WTC11 (cell line): ENCODE measurements around the gene STPG3. TPM values are rescaled to one million over a fixed set of nuclear protein-coding genes. Genes with fewer than 3 reads are reported as not detected.

Experiments used
- ATAC-seq: fragments of 200-7000 bp; cut with Tn5 transposase; 2 replicates; pipeline ENCODE4 v1.10.0; 2021; ENCODE audit warnings: mild to moderate bottlenecking, moderate library complexity
- CTCF ChIA-PET: fragments of 300-600 bp; sonication (Branson Sonifier 250); formaldehyde crosslinking; loops from one replicate; lab custom pipeline; 2021; ENCODE audit warnings: antibody characterized with exemption; lab: Charles Lee
- POLR2A ChIA-PET: fragments of 350-600 bp; sonication (Branson Sonifier 250); formaldehyde crosslinking; loops from one replicate; lab custom pipeline; 2021; ENCODE audit warnings: antibody characterized with exemption; lab: Charles Lee
- DNase-seq: peaks from one replicate; pipeline ENCODE4 v3.0.0; 2021; ENCODE audit warnings: low spot score
- H3K27ac Mint-ChIP-seq: 2 replicates; pipeline ENCODE4 v1.8.0; 2021; ENCODE audit warnings: mixed read lengths
- H3K27me3 Mint-ChIP-seq: 2 replicates; pipeline ENCODE4 v1.8.0; 2021; ENCODE audit warnings: low read depth, mild to moderate bottlenecking, moderate library complexity, mixed read lengths
- H3K36me3 Mint-ChIP-seq: 2 replicates; pipeline ENCODE4 v1.8.0; 2021; ENCODE audit warnings: mixed read lengths
- H3K4me1 Mint-ChIP-seq: 2 replicates; pipeline ENCODE4 v1.8.0; 2022; ENCODE audit warnings: mixed read lengths
- H3K4me3 Mint-ChIP-seq: 2 replicates; pipeline ENCODE4 v1.8.0; 2021; ENCODE audit warnings: mild to moderate bottlenecking, moderate library complexity, mixed read lengths
- H3K9me3 Mint-ChIP-seq: 2 replicates; pipeline ENCODE4 v1.8.0; 2021; ENCODE audit warnings: mixed read lengths
- FOXP1 ChIP-seq: sonication (generic); formaldehyde crosslinking; IDR thresholded peaks from 2 replicates; pipeline ENCODE4 v1.8.0; 2022; ENCODE audit warnings: missing genetic modification reagents, mild to moderate bottlenecking, moderate library complexity, borderline replicate concordance
- NR1H2 ChIP-seq: sonication (generic); formaldehyde crosslinking; IDR thresholded peaks from 2 replicates; pipeline ENCODE4 v1.9.0; 2021; ENCODE audit warnings: mild to moderate bottlenecking, moderate library complexity, missing genetic modification reagents
- total RNA-seq: library from RNA; stranded (reverse); gene quantifications from 3 replicates; pipeline ENCODE4 v1.2.3, GENCODE V29; 2021
- TF ChIP-seq, protein P1 (sequence below): sonication (generic); formaldehyde crosslinking; IDR thresholded peaks from 2 replicates; pipeline ENCODE4 v1.8.1; 2023; ENCODE audit warnings: mild to moderate bottlenecking, missing genetic modification reagents, moderate library complexity
- TF ChIP-seq, protein P2 (sequence below): sonication (generic); formaldehyde crosslinking; IDR thresholded peaks from 2 replicates; pipeline ENCODE4 v1.8.0; 2023; ENCODE audit warnings: mild to moderate bottlenecking, missing genetic modification reagents
- TF ChIP-seq, protein P3 (sequence below): sonication (generic); formaldehyde crosslinking; conservative IDR thresholded peaks from 2 replicates; pipeline ENCODE4 v1.8.1; 2023; ENCODE audit warnings: mild to moderate bottlenecking, low read depth, missing genetic modification reagents, moderate library complexity
- TF ChIP-seq, protein P4 (sequence below): fragments of 250-450 bp; sonication (Bioruptor Pico); IDR thresholded peaks from 2 replicates; pipeline ENCODE4 v2.1.2; 2022; ENCODE audit warnings: mild to moderate bottlenecking, moderate library complexity
- TF ChIP-seq, protein P5 (sequence below): sonication (generic); formaldehyde crosslinking; IDR thresholded peaks from 2 replicates; pipeline ENCODE4 v1.8.1; 2023; ENCODE audit warnings: mild to moderate bottlenecking, missing genetic modification reagents
- TF ChIP-seq, protein P6 (sequence below): fragments of 250-450 bp; sonication (Bioruptor Pico); IDR thresholded peaks from 2 replicates; pipeline ENCODE4 v1.8.0; 2021; ENCODE audit warnings: mild to moderate bottlenecking
- TF ChIP-seq, protein P7 (sequence below): sonication (generic); formaldehyde crosslinking; IDR thresholded peaks from 2 replicates; pipeline ENCODE4 v1.8.1; 2023; ENCODE audit warnings: mild to moderate bottlenecking, missing genetic modification reagents, borderline replicate concordance
- TF ChIP-seq, protein P8 (sequence below): sonication (generic); formaldehyde crosslinking; conservative IDR thresholded peaks from 2 replicates; pipeline ENCODE4 v1.8.1; 2022; ENCODE audit warnings: mild to moderate bottlenecking, missing genetic modification reagents

The STPG3 gene
- total RNA-seq, 1 experiment from 2014 or later: 0.26 TPM

DNA sequence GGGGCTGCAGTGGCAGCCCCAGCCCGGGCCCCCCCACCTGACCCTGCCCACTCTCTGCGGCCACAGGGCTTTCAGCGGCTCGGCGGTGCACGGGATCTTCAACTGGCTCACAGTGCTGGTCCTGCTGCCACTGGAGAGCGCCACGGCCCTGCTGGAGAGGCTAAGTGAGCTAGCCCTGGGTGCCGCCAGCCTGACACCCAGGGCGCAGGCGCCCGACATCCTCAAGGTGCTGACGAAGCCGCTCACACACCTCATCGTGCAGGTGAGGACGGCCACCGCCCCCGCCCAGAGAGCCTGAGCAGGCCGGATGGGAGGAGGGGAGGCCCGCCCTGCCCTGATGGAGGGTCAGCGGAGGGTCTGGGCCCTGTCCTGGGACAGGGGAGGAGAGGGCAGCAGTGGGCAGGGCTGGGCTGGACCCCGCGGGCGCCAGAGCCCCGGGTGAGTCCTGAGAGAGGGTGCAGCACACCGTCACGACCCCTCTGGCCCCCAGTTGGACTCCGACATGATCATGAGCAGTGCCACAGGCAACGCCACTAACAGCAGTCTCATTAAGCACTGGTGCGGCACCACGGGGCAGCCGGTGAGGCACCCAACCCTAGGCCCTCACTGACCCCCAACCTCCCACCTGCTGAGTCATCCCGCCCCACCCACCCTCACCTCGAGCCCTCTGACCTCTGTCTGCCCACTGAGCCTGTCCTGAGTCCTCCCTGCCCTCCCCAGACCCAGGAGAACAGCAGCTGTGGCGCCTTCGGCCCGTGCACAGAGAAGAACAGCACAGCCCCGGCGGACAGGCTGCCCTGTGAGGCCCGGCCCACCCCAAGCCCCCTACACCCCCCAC is 17.7 kb upstream of the STPG3 start:
- ChIA-PET POLR2A (no interaction called here), CTCF (interaction anchor here (0.5 to 4.6 kb wide), 8 partner anchors 9 to 187 kb away, joined by 3 to 143 read pairs (median 3); partner anchors contain the start of genes CYSRT1, NPDC1, RNF208 and RNF224)
- Mint-ChIP-seq H3K4me3 (no peak overlapping the region), H3K27me3 (no peaks in the 10 kb centered on the region), H3K4me1 (peaks cover 13% of the 10 kb centered on the region), H3K9me3 (no peaks in the 10 kb centered on the region), H3K27ac (no peak overlapping the region), H3K36me3 (no peaks in the 10 kb centered on the region)
- DNase-seq: no peak
- TF ChIP-seq, protein P1, sequence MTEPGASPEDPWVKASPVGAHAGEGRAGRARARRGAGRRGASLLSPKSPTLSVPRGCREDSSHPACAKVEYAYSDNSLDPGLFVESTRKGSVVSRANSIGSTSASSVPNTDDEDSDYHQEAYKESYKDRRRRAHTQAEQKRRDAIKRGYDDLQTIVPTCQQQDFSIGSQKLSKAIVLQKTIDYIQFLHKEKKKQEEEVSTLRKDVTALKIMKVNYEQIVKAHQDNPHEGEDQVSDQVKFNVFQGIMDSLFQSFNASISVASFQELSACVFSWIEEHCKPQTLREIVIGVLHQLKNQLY (CRISPR knock-in tag): no peak
- TF ChIP-seq, protein P2, sequence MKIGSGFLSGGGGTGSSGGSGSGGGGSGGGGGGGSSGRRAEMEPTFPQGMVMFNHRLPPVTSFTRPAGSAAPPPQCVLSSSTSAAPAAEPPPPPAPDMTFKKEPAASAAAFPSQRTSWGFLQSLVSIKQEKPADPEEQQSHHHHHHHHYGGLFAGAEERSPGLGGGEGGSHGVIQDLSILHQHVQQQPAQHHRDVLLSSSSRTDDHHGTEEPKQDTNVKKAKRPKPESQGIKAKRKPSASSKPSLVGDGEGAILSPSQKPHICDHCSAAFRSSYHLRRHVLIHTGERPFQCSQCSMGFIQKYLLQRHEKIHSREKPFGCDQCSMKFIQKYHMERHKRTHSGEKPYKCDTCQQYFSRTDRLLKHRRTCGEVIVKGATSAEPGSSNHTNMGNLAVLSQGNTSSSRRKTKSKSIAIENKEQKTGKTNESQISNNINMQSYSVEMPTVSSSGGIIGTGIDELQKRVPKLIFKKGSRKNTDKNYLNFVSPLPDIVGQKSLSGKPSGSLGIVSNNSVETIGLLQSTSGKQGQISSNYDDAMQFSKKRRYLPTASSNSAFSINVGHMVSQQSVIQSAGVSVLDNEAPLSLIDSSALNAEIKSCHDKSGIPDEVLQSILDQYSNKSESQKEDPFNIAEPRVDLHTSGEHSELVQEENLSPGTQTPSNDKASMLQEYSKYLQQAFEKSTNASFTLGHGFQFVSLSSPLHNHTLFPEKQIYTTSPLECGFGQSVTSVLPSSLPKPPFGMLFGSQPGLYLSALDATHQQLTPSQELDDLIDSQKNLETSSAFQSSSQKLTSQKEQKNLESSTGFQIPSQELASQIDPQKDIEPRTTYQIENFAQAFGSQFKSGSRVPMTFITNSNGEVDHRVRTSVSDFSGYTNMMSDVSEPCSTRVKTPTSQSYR: no peak
- TF ChIP-seq, protein P3, sequence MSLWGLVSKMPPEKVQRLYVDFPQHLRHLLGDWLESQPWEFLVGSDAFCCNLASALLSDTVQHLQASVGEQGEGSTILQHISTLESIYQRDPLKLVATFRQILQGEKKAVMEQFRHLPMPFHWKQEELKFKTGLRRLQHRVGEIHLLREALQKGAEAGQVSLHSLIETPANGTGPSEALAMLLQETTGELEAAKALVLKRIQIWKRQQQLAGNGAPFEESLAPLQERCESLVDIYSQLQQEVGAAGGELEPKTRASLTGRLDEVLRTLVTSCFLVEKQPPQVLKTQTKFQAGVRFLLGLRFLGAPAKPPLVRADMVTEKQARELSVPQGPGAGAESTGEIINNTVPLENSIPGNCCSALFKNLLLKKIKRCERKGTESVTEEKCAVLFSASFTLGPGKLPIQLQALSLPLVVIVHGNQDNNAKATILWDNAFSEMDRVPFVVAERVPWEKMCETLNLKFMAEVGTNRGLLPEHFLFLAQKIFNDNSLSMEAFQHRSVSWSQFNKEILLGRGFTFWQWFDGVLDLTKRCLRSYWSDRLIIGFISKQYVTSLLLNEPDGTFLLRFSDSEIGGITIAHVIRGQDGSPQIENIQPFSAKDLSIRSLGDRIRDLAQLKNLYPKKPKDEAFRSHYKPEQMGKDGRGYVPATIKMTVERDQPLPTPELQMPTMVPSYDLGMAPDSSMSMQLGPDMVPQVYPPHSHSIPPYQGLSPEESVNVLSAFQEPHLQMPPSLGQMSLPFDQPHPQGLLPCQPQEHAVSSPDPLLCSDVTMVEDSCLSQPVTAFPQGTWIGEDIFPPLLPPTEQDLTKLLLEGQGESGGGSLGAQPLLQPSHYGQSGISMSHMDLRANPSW (CRISPR knock-in tag): no peak
- TF ChIP-seq FOXP1 (CRISPR knock-in tag): no peak
- no peak for TF ChIP-seq NR1H2
- TF ChIP-seq, protein P4, sequence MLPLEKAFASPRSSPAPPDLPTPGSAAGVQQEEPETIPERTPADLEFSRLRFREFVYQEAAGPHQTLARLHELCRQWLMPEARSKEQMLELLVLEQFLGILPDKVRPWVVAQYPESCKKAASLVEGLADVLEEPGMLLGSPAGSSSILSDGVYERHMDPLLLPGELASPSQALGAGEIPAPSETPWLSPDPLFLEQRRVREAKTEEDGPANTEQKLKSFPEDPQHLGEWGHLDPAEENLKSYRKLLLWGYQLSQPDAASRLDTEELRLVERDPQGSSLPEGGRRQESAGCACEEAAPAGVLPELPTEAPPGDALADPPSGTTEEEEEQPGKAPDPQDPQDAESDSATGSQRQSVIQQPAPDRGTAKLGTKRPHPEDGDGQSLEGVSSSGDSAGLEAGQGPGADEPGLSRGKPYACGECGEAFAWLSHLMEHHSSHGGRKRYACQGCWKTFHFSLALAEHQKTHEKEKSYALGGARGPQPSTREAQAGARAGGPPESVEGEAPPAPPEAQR (CRISPR knock-in tag): no peak
- TF ChIP-seq, protein P5, sequence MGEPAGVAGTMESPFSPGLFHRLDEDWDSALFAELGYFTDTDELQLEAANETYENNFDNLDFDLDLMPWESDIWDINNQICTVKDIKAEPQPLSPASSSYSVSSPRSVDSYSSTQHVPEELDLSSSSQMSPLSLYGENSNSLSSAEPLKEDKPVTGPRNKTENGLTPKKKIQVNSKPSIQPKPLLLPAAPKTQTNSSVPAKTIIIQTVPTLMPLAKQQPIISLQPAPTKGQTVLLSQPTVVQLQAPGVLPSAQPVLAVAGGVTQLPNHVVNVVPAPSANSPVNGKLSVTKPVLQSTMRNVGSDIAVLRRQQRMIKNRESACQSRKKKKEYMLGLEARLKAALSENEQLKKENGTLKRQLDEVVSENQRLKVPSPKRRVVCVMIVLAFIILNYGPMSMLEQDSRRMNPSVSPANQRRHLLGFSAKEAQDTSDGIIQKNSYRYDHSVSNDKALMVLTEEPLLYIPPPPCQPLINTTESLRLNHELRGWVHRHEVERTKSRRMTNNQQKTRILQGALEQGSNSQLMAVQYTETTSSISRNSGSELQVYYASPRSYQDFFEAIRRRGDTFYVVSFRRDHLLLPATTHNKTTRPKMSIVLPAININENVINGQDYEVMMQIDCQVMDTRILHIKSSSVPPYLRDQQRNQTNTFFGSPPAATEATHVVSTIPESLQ (CRISPR knock-in tag): no peak
- TF ChIP-seq, protein P6, sequence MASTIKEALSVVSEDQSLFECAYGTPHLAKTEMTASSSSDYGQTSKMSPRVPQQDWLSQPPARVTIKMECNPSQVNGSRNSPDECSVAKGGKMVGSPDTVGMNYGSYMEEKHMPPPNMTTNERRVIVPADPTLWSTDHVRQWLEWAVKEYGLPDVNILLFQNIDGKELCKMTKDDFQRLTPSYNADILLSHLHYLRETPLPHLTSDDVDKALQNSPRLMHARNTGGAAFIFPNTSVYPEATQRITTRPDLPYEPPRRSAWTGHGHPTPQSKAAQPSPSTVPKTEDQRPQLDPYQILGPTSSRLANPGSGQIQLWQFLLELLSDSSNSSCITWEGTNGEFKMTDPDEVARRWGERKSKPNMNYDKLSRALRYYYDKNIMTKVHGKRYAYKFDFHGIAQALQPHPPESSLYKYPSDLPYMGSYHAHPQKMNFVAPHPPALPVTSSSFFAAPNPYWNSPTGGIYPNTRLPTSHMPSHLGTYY (CRISPR knock-in tag): no peak
- TF ChIP-seq, protein P7, sequence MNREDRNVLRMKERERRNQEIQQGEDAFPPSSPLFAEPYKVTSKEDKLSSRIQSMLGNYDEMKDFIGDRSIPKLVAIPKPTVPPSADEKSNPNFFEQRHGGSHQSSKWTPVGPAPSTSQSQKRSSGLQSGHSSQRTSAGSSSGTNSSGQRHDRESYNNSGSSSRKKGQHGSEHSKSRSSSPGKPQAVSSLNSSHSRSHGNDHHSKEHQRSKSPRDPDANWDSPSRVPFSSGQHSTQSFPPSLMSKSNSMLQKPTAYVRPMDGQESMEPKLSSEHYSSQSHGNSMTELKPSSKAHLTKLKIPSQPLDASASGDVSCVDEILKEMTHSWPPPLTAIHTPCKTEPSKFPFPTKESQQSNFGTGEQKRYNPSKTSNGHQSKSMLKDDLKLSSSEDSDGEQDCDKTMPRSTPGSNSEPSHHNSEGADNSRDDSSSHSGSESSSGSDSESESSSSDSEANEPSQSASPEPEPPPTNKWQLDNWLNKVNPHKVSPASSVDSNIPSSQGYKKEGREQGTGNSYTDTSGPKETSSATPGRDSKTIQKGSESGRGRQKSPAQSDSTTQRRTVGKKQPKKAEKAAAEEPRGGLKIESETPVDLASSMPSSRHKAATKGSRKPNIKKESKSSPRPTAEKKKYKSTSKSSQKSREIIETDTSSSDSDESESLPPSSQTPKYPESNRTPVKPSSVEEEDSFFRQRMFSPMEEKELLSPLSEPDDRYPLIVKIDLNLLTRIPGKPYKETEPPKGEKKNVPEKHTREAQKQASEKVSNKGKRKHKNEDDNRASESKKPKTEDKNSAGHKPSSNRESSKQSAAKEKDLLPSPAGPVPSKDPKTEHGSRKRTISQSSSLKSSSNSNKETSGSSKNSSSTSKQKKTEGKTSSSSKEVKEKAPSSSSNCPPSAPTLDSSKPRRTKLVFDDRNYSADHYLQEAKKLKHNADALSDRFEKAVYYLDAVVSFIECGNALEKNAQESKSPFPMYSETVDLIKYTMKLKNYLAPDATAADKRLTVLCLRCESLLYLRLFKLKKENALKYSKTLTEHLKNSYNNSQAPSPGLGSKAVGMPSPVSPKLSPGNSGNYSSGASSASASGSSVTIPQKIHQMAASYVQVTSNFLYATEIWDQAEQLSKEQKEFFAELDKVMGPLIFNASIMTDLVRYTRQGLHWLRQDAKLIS (CRISPR knock-in tag): no peak
- TF ChIP-seq, protein P8, sequence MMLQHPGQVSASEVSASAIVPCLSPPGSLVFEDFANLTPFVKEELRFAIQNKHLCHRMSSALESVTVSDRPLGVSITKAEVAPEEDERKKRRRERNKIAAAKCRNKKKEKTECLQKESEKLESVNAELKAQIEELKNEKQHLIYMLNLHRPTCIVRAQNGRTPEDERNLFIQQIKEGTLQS (CRISPR knock-in tag): no peak
- ATAC-seq: no peak
